GM12878 (cell line): Measurements from ENCODE around the gene NFKBIA.
"Not testable (repeated sequence)": the region's sequence is repeated elsewhere in the genome, so short reads cannot be mapped to it uniquely, and the experiment has no call there.

Experiments
- CBX5 ChIP-seq: sonication (generic); IDR thresholded peaks from 2 replicates; pipeline ENCODE4 v1.6.1; 2016; ENCODE audit warnings: low read depth, moderate library complexity, mild to moderate bottlenecking, inconsistent platforms
- NR2C2 ChIP-seq: IDR thresholded peaks from 2 replicates; pipeline ENCODE4 v1.6.1; 2011; ENCODE audit warnings: borderline replicate concordance, low read depth; ENCODE audit not compliant: control insufficient read depth, insufficient read length

- TF ChIP-seq NR2C2, CBX5: not testable (repeated sequence)
Measured at GRCh38 chr14:35355235-35355634, 49.3 kb downstream of the NFKBIA start.
